ENCODE data around the gene HMGXB3.
"Not testable (repeated sequence)": the region's sequence is repeated elsewhere in the genome, so short reads cannot be mapped to it uniquely, and the experiment has no call there.

HMGXB3 gene

DNA sequence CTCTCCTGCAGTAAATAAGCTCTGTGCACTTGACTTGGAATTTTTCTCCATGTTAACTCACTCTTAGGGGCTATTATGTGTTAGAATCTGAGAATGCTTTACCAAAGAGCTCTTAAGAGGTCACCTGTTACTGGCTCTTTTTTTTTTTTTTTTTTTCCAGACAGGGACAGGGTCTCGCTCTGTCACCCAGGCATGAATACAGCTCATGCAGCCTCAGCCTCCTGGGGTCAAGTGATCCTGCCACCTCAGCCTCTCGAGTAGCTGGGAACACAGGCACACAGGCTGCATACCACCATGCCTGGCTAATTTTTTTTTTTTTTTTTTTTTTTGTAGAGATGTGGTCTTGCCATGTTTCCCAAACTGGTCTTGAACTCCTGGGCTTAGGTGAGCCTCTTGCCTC is 22.1 kb downstream of the HMGXB3 start:
- TF ChIP-seq, protein P1, sequence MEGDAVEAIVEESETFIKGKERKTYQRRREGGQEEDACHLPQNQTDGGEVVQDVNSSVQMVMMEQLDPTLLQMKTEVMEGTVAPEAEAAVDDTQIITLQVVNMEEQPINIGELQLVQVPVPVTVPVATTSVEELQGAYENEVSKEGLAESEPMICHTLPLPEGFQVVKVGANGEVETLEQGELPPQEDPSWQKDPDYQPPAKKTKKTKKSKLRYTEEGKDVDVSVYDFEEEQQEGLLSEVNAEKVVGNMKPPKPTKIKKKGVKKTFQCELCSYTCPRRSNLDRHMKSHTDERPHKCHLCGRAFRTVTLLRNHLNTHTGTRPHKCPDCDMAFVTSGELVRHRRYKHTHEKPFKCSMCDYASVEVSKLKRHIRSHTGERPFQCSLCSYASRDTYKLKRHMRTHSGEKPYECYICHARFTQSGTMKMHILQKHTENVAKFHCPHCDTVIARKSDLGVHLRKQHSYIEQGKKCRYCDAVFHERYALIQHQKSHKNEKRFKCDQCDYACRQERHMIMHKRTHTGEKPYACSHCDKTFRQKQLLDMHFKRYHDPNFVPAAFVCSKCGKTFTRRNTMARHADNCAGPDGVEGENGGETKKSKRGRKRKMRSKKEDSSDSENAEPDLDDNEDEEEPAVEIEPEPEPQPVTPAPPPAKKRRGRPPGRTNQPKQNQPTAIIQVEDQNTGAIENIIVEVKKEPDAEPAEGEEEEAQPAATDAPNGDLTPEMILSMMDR (IDR thresholded peaks at IDR 0.05; ENCODE audit: low read depth, low read length), result no peak
- DNase-seq (ENCODE audit: extremely low read depth, low read depth), result no peak

DNA sequence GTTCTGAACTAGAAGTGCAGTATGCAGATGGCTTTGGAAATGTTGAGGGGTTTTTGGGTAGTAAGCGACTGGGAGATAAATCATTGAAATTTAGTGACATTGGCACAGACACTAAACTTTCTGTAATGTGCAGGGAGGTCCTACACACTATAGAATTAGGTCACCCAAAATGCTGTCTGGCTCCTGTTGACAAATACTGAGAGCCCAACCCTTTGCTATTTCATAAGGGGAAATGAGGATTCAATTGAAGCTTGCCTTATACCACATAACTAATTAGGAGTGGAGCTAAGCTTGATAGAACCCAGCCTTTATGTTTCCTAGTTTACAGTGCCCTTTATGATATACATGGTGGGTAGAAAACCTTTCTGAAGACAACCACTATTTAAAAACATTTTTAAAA is 22.6 kb downstream of the HMGXB3 start:
- no peak for DNase-seq (ENCODE audit: extremely low read depth, low read depth)
- TF ChIP-seq, protein P1 (IDR thresholded peaks at IDR 0.05; ENCODE audit: low read depth, low read length), result no peak

DNA sequence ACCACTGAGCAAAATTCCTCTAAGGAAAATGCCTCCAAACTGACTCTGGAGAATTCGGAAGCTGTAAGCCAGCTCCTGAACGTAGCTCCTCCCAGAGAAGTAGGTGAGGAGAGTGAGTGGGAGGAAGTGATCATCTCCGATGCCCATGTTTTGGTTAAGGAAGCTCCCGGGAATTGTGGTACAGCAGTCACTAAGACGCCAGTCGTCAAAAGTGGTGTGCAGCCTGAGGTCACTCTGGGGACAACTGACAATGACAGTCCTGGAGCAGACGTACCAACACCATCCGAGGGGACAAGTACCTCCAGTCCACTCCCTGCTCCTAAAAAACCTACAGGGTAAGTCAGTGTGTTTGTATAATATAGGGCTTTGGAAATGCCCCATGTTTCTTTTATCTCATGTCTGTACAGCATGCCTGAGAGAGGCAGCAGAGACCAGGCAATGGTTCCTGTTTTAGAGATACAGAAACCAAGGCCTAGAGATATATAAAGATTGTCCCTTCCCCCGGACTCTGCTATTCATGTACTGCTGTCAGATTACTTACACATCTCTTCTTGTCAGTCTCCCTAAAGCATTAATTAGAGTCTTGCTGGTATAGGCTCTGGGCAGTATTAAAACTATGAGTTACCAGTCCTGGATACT is 23.9 kb downstream of the HMGXB3 start:
- TF ChIP-seq, protein P1 (IDR thresholded peaks at IDR 0.05; ENCODE audit: low read depth, low read length), result no peak; the same call in none of the 2 replicates
- no peak for DNase-seq (ENCODE audit: extremely low read depth, low read depth)

GRCh38 chr5:150026682-150027172 is 26.2 kb downstream of the HMGXB3 start:
- DNase-seq (ENCODE audit: extremely low read depth, low read depth), result no peak
- TF ChIP-seq, protein P1 (IDR thresholded peaks at IDR 0.05; ENCODE audit: low read depth, low read length), result no peak

DNA sequence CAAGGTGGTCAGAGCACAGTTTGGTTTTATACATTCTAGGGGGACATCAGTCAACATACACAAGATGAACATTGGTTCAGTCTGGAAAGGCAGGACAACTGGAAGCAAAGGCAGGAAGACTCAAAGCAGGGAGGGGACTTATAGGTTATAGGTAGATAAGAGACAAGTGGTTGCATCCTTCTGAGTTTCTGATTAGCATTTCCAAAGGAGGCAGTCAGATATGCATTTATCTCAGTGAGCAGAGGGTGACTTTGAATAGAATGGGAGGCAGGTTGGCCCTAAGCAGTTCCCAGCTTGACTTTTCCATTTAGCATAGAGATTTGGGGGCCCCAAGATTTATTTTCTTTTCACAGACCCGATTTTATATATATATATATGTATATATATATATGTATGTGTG is 27.5 kb downstream of the HMGXB3 start:
- DNase-seq (ENCODE audit: extremely low read depth, low read depth), result not testable (repeated sequence)

- TF ChIP-seq, protein P1 (IDR thresholded peaks at IDR 0.05; ENCODE audit: low read depth, low read length), result no peak
- no peak for DNase-seq (ENCODE audit: extremely low read depth, low read depth)
Measured at GRCh38 chr5:150033334-150033733, 32.8 kb downstream of the HMGXB3 start.

DNA sequence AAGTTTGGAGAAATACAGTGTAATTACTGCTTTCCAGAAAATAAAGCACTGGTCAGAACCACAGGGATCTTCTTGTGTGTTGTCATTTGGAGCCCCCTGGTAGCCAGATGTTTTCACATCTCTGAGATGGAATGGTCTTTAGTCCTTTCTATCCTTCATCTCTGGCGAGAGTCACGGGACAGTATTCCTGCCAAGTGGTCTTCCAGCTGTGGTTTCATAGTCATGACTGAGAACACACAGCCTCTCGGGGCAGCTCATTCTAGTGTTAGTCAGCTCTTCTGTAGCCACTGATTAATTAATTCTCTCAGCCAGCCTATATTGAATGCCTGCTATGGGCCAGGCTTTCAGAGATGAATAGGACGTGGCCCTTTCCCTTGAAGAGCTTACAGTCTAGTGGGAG is 34.1 kb downstream of the HMGXB3 start:
- DNase-seq (ENCODE audit: extremely low read depth, low read depth), result no peak
- TF ChIP-seq, protein P1 (IDR thresholded peaks at IDR 0.05; ENCODE audit: low read depth, low read length), result no peak
